ENCODE results near the gene GRWD1. TPM values are rescaled to one million over a fixed set of nuclear protein-coding genes. Genes with fewer than 3 reads are reported as not detected.

Gene GRWD1
- total RNA-seq, 1 donor from 2014 or later, result 26.6 TPM

DNA sequence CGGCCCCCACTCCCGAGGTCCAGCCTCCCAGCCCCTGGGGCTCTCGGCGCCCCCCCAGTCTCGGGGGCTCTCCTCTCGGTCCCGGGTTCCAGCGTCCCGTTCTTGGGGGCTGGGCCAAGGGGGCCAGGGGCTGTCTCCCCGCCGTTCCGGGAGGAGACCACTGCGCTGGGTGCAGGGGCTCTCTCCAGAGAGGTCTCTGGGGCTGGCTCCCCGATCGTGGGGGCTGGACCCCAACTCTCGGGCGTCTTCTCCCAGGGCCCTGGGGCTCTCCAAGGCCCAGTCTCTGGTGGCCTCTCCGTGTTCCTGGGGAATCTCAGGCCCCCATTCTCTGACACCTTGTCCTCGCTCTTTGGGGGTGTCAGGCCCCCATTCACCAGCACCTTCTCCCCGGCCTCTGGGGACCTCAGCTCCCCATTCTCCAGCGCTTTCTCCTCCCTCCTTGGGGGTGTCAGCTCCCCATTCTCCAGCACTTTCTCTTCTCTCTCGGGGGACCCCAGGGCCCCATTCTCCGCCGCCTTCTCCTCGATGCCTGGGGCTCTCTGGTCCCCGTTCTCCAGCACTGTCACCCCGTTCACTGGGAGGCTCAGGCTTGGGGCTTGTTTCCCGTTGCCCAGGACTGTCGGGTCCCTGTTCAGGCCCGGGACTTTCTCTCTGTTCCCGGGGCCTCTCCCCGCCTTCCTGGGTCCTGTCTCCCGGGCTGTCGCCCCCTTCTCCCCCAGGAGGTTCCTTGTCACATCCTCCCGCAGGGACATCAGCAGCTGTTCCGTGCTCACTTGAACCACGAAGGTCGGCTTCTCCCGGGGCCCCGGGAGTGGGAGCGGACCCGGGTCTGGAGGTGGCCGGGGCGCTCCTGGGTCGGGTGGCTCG lies 52.2 kb downstream of the GRWD1 start:
- DNase-seq, result no peak

DNA sequence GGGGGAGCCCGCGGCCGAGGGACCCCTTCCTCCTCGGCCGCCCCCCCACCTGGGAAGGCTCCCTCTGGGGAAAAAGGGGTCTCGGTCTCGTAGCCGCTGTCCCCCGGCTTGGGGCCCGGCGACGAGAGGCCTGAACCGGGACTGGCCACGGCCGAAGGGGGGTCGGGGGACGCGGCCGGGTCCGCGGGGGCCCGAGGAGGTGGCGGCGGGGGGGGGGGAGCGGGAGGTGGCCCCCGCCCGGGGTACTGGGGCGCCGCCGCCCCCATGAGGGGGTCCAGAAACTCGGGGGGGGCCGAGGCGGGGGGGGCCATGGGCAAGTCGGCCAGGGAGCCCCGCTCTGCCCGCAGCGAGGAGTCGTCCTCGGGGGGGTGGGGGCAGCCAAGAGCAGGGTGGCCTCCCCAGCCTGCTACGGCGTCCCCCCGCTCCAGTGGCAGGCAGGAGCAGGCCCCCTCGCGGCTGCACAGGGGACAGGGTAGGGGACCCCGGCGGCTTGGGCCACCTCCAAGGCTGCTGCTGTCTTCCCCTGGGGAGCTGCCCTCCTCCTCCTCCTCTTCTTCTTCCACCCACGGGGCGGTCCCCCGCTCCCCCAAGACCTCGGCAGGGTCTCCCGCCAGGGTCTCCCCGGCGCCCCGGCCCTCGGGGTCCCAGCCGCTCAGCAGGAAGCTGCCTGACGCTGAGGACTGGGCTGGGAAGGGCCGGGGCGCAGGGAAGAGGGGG lies 53.0 kb downstream of the GRWD1 start:
- DNase-seq, result no peak

DNA sequence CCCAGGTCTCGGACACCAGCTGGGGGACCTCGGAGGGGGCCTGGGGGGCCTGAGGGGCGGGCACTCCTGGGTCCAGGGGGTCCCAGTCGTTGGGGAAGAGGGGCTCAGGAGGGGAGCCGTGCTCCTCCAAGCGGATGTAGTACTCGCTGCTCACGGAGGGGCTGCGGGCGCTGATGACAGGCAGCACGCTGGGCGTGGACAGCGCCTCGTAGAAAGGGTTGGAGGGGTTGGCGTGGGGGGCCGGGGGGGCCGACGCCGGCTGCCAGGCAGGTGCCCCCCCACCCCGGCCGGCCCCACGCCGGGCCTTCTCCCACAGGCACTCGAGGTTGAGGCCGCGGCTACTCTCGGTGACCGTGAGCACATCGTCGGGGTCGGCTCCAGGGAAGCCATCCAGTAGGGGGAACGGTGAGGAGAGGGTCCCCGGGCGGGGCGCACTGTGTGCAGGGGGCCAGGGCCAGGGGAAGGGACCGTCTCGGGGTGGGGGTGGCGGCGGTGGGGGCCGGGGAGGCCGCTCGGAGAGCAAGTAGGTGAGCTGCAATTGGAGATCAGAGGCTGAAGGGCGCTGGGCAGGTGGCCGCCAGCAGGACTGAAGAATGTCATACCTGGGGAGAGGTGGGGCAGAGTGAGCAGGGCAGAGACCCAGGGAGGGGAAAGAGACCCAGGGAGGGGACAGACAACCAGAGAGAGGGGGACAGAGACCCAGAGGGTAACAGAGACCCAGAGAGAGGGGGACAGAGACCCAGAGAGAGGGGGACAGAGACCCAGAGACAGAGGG lies 53.7 kb downstream of the GRWD1 start:
- no peak for DNase-seq

- DNase-seq, result no peak
Measured at GRCh38 chr19:48500830-48501493, 55.2 kb downstream of the GRWD1 start.

DNA sequence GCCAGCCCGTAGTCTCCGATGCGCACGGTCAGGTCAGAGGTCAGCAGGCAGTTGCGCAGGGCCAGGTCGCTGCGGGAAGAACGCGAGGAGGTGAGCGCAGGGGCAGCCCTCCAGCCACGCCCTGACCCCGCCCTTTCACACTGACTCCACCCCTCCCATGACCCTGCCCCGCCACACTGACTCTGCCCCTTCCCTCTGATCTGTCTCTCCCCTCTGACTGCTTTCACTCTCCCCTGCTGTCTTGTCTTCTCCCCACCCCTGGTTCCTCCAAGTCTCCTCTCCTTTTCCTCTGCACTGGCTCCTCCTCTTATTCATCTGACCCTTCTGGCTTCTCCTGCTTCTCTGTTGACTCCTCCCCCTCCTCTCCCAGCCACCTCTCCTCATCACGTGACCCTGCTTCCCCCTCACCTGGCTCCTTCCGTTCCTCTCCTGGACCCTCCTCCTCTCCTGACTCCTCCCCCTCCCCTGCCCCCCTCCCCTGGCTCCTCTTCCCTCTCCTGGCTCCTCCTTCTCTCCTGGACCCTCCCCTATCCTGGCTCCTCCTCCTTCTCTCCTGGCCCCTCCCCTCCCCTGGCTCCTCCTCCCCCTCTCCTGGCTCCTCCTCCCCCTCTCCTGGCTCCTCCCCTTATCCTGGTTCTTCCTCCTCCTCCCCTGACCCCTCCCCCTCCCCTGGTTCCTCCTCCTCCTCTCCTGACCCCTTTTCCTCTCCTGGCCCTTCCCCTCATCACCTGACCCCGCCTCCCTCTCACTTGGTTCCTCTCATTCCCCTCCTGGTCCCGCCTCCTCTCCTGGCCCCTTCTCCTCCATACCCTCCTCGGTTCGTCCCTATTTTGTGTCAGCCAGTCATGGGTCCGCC lies 55.9 kb downstream of the GRWD1 start:
- peak; percentile 75 for DNase-seq

DNA sequence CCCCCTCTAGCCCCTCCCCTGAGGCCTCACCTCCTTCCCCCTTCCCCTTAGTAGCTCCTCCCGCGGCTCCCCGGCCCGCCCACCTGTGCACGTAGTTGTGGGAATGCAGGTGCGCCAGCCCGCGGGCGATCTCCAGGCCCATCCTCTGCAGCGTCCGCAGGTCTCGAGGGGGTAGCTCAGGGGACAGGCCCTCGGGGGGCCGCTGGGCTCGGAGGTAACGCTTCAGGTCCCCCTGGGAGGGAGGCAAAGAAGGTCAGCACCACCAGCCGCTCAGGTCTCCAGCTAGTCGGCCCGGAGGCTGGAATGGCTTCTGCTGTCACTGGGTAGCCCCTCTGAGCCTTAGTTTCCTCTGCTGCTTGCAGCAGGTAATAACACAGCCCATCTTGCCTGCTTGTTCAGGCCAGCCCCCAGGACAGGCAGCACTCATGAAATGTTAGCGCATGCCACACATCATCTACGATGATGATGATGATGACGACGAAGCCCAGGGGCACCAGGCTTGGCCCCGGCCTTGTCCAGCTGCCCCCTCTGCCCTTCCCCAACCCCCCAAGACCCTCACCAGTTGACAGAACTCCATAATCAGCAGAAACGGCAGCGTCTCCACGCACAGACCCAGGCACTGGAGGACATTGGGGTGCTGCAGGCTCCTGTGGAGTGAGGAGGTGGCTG lies 56.7 kb downstream of the GRWD1 start:
- DNase-seq, result no peak

GRCh38 chr19:48506138-48506733 lies 60.5 kb downstream of the GRWD1 start:
- no peak for DNase-seq

Other genes starting within 250 kb of the GRWD1 start
- gene CARD8, start 190.1 kb upstream of the GRWD1 start, total RNA-seq, result 47.2 TPM
- gene ZNF114, start 175.9 kb upstream of the GRWD1 start, total RNA-seq, result 2.3 TPM
- 27.2 TPM for gene EMP3, start 120.4 kb upstream of the GRWD1 start, total RNA-seq
- gene TMEM143, start 82.0 kb upstream of the GRWD1 start, total RNA-seq, result 14.4 TPM
- gene SYNGR4, start 81.6 kb upstream of the GRWD1 start, total RNA-seq, result not detected
- 54.1 TPM for gene KDELR1, start 54.4 kb upstream of the GRWD1 start, total RNA-seq
- gene GRIN2D, start 52.3 kb upstream of the GRWD1 start, total RNA-seq, result 0.41 TPM
- 0.51 TPM for gene KCNJ14, start 9.6 kb downstream of the GRWD1 start, total RNA-seq
- 39.1 TPM for gene CYTH2, start 23.4 kb downstream of the GRWD1 start, total RNA-seq
- 0.92 TPM for gene LMTK3, start 65.9 kb downstream of the GRWD1 start, total RNA-seq
- gene SULT2B1, start 106.2 kb downstream of the GRWD1 start, total RNA-seq, result 2.4 TPM
- not detected for gene SPACA4, start 160.8 kb downstream of the GRWD1 start, total RNA-seq
- gene FAM83E, start 169.1 kb downstream of the GRWD1 start, total RNA-seq, result 10.2 TPM
- gene RPL18, start 173.2 kb downstream of the GRWD1 start, total RNA-seq, result 1,428 TPM
- gene SPHK2, start 173.5 kb downstream of the GRWD1 start, total RNA-seq, result 9.2 TPM
- 8.7 TPM for gene DBP, start 191.4 kb downstream of the GRWD1 start, total RNA-seq
- 3.7 TPM for gene CA11, start 200.2 kb downstream of the GRWD1 start, total RNA-seq
- 0.21 TPM for gene NTN5, start 227.0 kb downstream of the GRWD1 start, total RNA-seq
- 3.0 TPM for gene FUT2, start 250.0 kb downstream of the GRWD1 start, total RNA-seq